Activated CD4-positive, alpha-beta T cell treated with anti-CD3 and anti-CD28 coated beads, Interleukin-2, amount 10 ng/mL, durations not matched to agents 24 days and 14 days (primary cell): ENCODE data around the gene IDI2. TPM values are rescaled to one million over a fixed set of nuclear protein-coding genes. Genes with fewer than 3 reads are reported as not detected.

Experiments used
- DNase-seq: peaks from one replicate; pipeline ENCODE4 v3.0.0; 2022
- H3K27ac Mint-ChIP-seq: one replicate; pipeline ENCODE4 v1.8.0; 2022; ENCODE audit warnings: mild to moderate bottlenecking, mixed read lengths
- H3K27me3 Mint-ChIP-seq: one replicate; pipeline ENCODE4 v1.8.0; 2022; ENCODE audit warnings: mixed read lengths
- H3K36me3 Mint-ChIP-seq: one replicate; pipeline ENCODE4 v1.8.0; 2022; ENCODE audit warnings: low read depth, mild to moderate bottlenecking, mixed read lengths
- H3K4me1 Mint-ChIP-seq: one replicate; pipeline ENCODE4 v1.8.0; 2021; ENCODE audit warnings: mixed read lengths
- H3K4me3 Mint-ChIP-seq: one replicate; pipeline ENCODE4 v1.8.0; 2022; ENCODE audit warnings: mild to moderate bottlenecking, moderate library complexity, mixed read lengths
- H3K9me3 Mint-ChIP-seq: one replicate; pipeline ENCODE4 v1.8.0; 2021; ENCODE audit warnings: mixed read lengths
- intact Hi-C: fragments of 100-400 bp; cut with micrococcal nuclease; formaldehyde crosslinking; loops from one replicate; pipeline ENCODE4 v1.15.1; 2023
- total RNA-seq: library from RNA; stranded (reverse); gene quantifications from 2 replicates; pipeline ENCODE4 v1.2.3, GENCODE V29; 2022

Gene IDI2
- total RNA-seq, 1 donor from 2014 or later = not detected

GRCh38 chr10:976316-976715 is 49.3 kb downstream of the IDI2 start:
- Mint-ChIP-seq H3K27ac (no peak overlapping the region), H3K36me3 (peaks cover 22% of the 10 kb centered on the region), H3K9me3 (peaks cover 26% of the 10 kb centered on the region), H3K4me1 (no peaks in the 10 kb centered on the region), H3K4me3 (no peak overlapping the region), H3K27me3 (no peaks in the 10 kb centered on the region)
- no peak for DNase-seq
- intact Hi-C loops = no loop called here

DNA sequence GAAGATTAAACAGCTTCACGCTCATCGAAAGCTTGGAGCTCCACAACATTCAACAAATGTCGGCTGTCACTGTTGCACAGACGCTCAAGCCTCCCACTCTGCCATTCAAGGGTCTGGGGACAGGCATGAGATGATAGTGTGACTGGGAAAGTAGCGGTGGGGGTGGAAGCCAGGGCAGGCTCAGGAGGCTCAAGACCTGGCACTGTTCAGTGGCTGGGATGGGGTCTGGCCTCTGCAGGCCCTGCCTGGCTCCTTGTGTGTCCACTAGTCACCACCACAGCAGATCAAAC is 50.9 kb downstream of the IDI2 start:
- Mint-ChIP-seq H3K27me3 (peaks cover 10% of the 10 kb centered on the region), H3K4me1 (no peaks in the 10 kb centered on the region), H3K9me3 (peaks cover 22% of the 10 kb centered on the region), H3K4me3 (no peak overlapping the region), H3K27ac (no peak overlapping the region), H3K36me3 (peaks cover 13% of the 10 kb centered on the region)
- intact Hi-C loops = no loop called here
- DNase-seq = no peak

- Mint-ChIP-seq H3K4me3 (no peak overlapping the region), H3K27me3 (peaks cover 15% of the 10 kb centered on the region), H3K27ac (no peak overlapping the region), H3K9me3 (peaks cover 21% of the 10 kb centered on the region), H3K36me3 (peaks cover 11% of the 10 kb centered on the region), H3K4me1 (no peaks in the 10 kb centered on the region)
- DNase-seq = no peak
- intact Hi-C loops = no loop called here
These were observed 51.4 kb downstream of the IDI2 start for GRCh38 chr10:974038-974784.

GRCh38 chr10:972763-973162 is 52.9 kb downstream of the IDI2 start:
- Mint-ChIP-seq H3K4me3 (no peak overlapping the region), H3K27ac (no peak overlapping the region), H3K36me3 (peaks cover 5% of the 10 kb centered on the region), H3K4me1 (no peaks in the 10 kb centered on the region), H3K9me3 (peaks cover 10% of the 10 kb centered on the region), H3K27me3 (peaks cover 24% of the 10 kb centered on the region)
- DNase-seq = no peak
- intact Hi-C loops = no loop called here

GRCh38 chr10:971613-972012 is 54.0 kb downstream of the IDI2 start:
- no peak overlapping the region for H3K27ac Mint-ChIP-seq
- intact Hi-C loops = no loop called here
- H3K36me3 Mint-ChIP-seq = peaks cover 2% of the 10 kb centered on the region
- DNase-seq = no peak
- H3K4me3 Mint-ChIP-seq = no peak overlapping the region
- H3K4me1 Mint-ChIP-seq = peaks cover 6% of the 10 kb centered on the region
- peaks cover 7% of the 10 kb centered on the region for H3K9me3 Mint-ChIP-seq
- H3K27me3 Mint-ChIP-seq = peaks cover 27% of the 10 kb centered on the region

DNA sequence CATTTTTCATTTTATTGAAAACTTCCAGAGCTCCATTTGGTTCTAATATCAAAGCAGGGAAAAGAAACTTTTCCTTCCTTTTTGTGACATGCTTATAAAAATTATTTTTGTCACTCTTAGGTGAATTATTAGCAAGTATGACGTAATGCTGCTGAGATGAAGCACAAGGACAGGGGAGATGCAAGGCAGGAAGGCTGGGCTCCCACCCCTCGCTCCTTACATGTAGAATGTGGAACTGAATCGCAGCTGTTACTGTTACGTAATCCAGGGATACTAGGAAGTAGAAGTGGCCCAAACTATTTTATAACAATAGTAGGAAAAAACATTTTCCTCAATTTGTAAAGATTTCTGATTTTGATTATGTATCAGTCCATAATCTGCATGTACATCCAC is 54.5 kb downstream of the IDI2 start:
- no peaks in the 10 kb centered on the region for H3K36me3 Mint-ChIP-seq
- peaks cover 27% of the 10 kb centered on the region for H3K27me3 Mint-ChIP-seq
- intact Hi-C loops = no loop called here
- DNase-seq = no peak
- H3K27ac Mint-ChIP-seq = no peak overlapping the region
- no peak overlapping the region for H3K4me3 Mint-ChIP-seq
- peaks cover 4% of the 10 kb centered on the region for H3K9me3 Mint-ChIP-seq
- H3K4me1 Mint-ChIP-seq = peaks cover 6% of the 10 kb centered on the region

DNA sequence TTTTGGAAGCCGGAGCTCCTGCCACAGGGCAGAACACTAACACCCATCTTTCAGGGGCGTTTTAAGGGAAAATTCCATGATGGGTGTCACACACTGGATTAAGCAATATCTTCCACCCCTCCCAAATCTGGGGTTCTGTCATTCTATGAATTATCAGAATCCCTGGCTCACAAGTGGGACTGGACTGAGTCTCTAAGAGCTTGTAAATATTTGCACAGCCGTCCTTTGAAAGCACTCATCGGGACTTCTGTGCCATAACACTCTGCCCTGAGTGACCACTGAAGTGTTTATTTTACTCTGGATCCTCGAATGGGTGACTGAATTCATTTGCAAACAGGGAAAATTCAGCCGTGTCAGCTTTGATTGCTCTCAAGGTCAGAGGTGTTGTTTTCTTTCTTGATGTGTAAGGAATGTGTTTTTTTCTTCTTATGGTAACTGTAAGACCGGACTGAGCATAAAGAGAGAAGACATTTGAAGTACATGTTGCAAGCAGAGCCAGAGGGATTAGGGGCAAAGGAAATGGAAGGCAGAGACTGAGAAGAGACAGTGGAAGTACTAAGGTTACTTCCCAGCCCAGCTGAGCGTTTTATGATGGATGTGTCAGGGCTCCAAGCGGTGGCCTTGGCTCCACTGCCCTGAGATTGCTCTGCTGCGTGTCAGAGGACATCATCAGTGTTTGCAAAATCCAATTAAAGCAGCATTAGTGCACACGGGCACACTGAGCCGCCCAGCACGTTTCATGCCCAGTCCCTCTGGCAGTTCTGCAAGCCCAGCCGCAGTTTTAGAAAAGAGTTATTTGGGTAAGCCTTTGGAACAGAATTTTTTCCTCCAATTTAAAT is 55.1 kb downstream of the IDI2 start:
- DNase-seq = no peak
- Mint-ChIP-seq H3K27me3 (peaks cover 29% of the 10 kb centered on the region), H3K27ac (no peak overlapping the region), H3K36me3 (no peaks in the 10 kb centered on the region), H3K9me3 (peaks cover 4% of the 10 kb centered on the region), H3K4me1 (peaks cover 6% of the 10 kb centered on the region), H3K4me3 (no peak overlapping the region)
- intact Hi-C loops = no loop called here

- peaks cover 4% of the 10 kb centered on the region for H3K9me3 Mint-ChIP-seq
- DNase-seq = no peak
- H3K36me3 Mint-ChIP-seq = no peaks in the 10 kb centered on the region
- peaks cover 29% of the 10 kb centered on the region for H3K27me3 Mint-ChIP-seq
- H3K27ac Mint-ChIP-seq = no peak overlapping the region
- H3K4me1 Mint-ChIP-seq = peaks cover 6% of the 10 kb centered on the region
- intact Hi-C loops = no loop called here
- H3K4me3 Mint-ChIP-seq = no peak overlapping the region
These were observed 56.0 kb downstream of the IDI2 start for GRCh38 chr10:969473-970150.

Other genes starting within 250 kb of the IDI2 start
- gene LARP4B, start 94.2 kb downstream of the IDI2 start, total RNA-seq = 167 and 169 TPM in 2 replicates
- gene GTPBP4, start 37.4 kb downstream of the IDI2 start, total RNA-seq = 187 and 194 TPM in 2 replicates
- 74.6 and 75.5 TPM in 2 replicates for gene IDI1, start 23.3 kb upstream of the IDI2 start, total RNA-seq
- gene WDR37, start 30.5 kb upstream of the IDI2 start, total RNA-seq = 17.4 and 18.1 TPM in 2 replicates